Endodermal cell (in vitro differentiated cells): ENCODE measurements around the gene B4GALT3. TPM values are rescaled to one million over a fixed set of nuclear protein-coding genes. Genes with fewer than 3 reads are reported as not detected.

Experiments
- DNase-seq: peaks from one replicate; pipeline ENCODE4 v3.0.0-alpha.2; 2017
- H3K27ac ChIP-seq: 2 replicates; pipeline ENCODE4 v1.5.1; 2013; ENCODE audit warnings: mild to moderate bottlenecking, low read depth, low read length, moderate library complexity
- H3K27me3 ChIP-seq: 2 replicates; pipeline ENCODE4 v1.6.1; 2013; ENCODE audit warnings: mild to moderate bottlenecking, low read length, moderate library complexity; ENCODE audit not compliant: insufficient read depth, control insufficient read depth, poor library complexity, severe bottlenecking
- H3K36me3 ChIP-seq: 2 replicates; pipeline ENCODE4 v1.7.0; 2013; ENCODE audit warnings: mild to moderate bottlenecking, low read length, moderate library complexity; ENCODE audit not compliant: control insufficient read depth, insufficient read depth
- H3K4me1 ChIP-seq: one replicate; pipeline ENCODE4 v1.7.0; 2013; ENCODE audit warnings: low read length; ENCODE audit not compliant: control insufficient read depth, insufficient read depth
- H3K4me3 ChIP-seq: 2 replicates; pipeline ENCODE4 v1.5.1; 2013; ENCODE audit warnings: mild to moderate bottlenecking, low read length, moderate library complexity
- H3K9ac ChIP-seq: 2 replicates; pipeline ENCODE4 v1.6.1; 2013; ENCODE audit warnings: mild to moderate bottlenecking, low read length, moderate library complexity; ENCODE audit not compliant: poor library complexity, severe bottlenecking; ENCODE audit errors: extremely low read depth
- H3K9me3 ChIP-seq: 2 replicates; pipeline ENCODE4 v1.6.1; 2013; ENCODE audit warnings: mild to moderate bottlenecking, low read length, moderate library complexity; ENCODE audit not compliant: control insufficient read depth
- H3K27ac Mint-ChIP-seq: 2 replicates; pipeline ENCODE4 v1.8.0; 2020; ENCODE audit warnings: mixed read lengths
- H3K27me3 Mint-ChIP-seq: 2 replicates; pipeline ENCODE4 v1.8.0; 2021; ENCODE audit warnings: mild to moderate bottlenecking, mixed read lengths; ENCODE audit not compliant: insufficient read depth
- H3K36me3 Mint-ChIP-seq: 2 replicates; pipeline ENCODE4 v1.8.0; 2020; ENCODE audit warnings: low read depth, mixed read lengths
- H3K4me1 Mint-ChIP-seq: 2 replicates; pipeline ENCODE4 v1.8.0; 2020; ENCODE audit warnings: mixed read lengths
- H3K4me3 Mint-ChIP-seq: 2 replicates; pipeline ENCODE4 v1.8.0; 2020; ENCODE audit warnings: mild to moderate bottlenecking, moderate library complexity, mixed read lengths
- H3K9me3 Mint-ChIP-seq: 2 replicates; pipeline ENCODE4 v1.8.0; 2020; ENCODE audit warnings: mild to moderate bottlenecking, mixed read lengths
- WGBS, 2 experiments: methylation state at CpG; one replicate each; pipeline versions ENCODE4 v1.1.5 to v1.1.7; 2013; ENCODE audit warnings: missing lambda C conversion rate in 2 of 2, mixed read lengths in 1 of 2; ENCODE audit not compliant: insufficient coverage in 1 of 2, insufficient read length in 1 of 2; 5-methylcytosine and 5-hydroxymethylcytosine counted together
- microRNA-seq: library from miRNA; unstranded; fragments of <30 nt; microRNA quantifications from one replicate; pipeline ENCODE4 v1.2.0, GENCODE V29; 2020; ENCODE audit warnings: borderline microRNAs expressed
- total RNA-seq, 2 donors: library from RNA; stranded (reverse); fragmentation: NEBNext Ultra II Directional in 1 of 2; extraction: Animal tissue kit (Norgen Biotek cat#: 25700) in 1 of 2; gene quantifications; 2 replicates in 1 of 2; 3 replicates in 1 of 2; pipeline ENCODE4 v1.2.1, GENCODE V29; 2021
- TF ChIP-seq, protein P1 (sequence below): fragments of 200-600 bp; sonication (generic); conservative IDR thresholded peaks from 2 replicates; pipeline ENCODE4 v1.5.0; 2021; ENCODE audit warnings: antibody characterized with exemption, mild to moderate bottlenecking

The B4GALT3 gene
- total RNA-seq, 2 donors from 2014 or later, result 30.4 to 37.9 TPM

DNA sequence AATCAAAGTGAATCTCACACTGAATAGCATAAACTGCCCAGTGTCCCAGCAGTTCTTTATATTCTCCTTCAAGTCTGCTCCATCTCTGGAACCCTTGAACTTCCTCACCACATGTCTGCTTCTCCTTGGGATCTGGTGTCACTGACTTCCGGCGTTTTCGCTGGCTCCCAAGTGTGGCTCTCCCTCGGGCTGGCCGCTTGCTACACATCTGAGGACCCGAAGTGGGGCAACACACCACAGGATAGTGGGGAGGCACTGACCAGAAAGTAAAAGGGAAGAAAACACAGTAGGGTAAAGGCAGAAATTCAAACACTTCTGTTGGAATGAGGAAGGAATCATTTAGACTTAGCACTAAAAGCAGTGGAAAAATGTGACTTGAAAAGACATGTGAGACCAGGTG is 54.3 kb downstream of the B4GALT3 start:
- Histone ChIP-seq H3K36me3 (peaks cover 78% of the 10 kb centered on the region), H3K27me3 (no peaks in the 10 kb centered on the region), H3K27ac (no peak overlapping the region), H3K9me3 (no peaks in the 10 kb centered on the region), H3K9ac (no peak overlapping the region), H3K4me3 (no peak overlapping the region), H3K4me1 (peaks cover 8% of the 10 kb centered on the region)
- Mint-ChIP-seq H3K4me1 (peaks cover 14% of the 10 kb centered on the region), H3K27me3 (no peaks in the 10 kb centered on the region), H3K9me3 (no peaks in the 10 kb centered on the region), H3K36me3 (peaks cover 74% of the 10 kb centered on the region), H3K4me3 (no peak overlapping the region), H3K27ac (no peak overlapping the region)
- TF ChIP-seq, protein P1, sequence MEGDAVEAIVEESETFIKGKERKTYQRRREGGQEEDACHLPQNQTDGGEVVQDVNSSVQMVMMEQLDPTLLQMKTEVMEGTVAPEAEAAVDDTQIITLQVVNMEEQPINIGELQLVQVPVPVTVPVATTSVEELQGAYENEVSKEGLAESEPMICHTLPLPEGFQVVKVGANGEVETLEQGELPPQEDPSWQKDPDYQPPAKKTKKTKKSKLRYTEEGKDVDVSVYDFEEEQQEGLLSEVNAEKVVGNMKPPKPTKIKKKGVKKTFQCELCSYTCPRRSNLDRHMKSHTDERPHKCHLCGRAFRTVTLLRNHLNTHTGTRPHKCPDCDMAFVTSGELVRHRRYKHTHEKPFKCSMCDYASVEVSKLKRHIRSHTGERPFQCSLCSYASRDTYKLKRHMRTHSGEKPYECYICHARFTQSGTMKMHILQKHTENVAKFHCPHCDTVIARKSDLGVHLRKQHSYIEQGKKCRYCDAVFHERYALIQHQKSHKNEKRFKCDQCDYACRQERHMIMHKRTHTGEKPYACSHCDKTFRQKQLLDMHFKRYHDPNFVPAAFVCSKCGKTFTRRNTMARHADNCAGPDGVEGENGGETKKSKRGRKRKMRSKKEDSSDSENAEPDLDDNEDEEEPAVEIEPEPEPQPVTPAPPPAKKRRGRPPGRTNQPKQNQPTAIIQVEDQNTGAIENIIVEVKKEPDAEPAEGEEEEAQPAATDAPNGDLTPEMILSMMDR, result no peak
- WGBS, 2 experiments, result 90 to 94% methylated on average over 2 to 6 of the region's 6 CpGs
- DNase-seq, result no peak

DNA sequence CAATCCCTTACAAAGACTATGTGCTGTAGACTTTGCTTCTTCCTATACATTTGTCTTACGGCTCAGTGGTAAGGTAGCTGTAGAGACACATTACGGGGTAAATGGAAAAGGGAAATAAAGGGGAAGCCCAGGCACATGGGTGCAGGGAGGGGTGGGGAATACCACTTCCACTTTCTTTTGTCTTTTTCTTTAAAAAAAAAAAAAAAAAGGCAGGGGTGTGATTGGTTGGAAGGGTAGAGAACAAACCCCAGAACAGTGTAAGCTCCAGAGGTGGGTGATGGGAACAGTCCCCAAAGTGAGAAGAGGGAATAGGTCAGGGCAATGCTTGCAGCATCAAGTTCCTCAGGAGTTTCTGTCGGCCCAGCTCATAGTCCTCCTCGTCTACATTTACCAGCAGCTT is 55.5 kb downstream of the B4GALT3 start:
- WGBS, 2 experiments, result 92 to 96% methylated on average over 4 of the region's 4 CpGs
- no peak for DNase-seq
- Mint-ChIP-seq H3K4me1 (peaks cover 17% of the 10 kb centered on the region), H3K27me3 (no peaks in the 10 kb centered on the region), H3K27ac (peak overlapping the region; percentile 26), H3K4me3 (no peak overlapping the region), H3K9me3 (no peaks in the 10 kb centered on the region), H3K36me3 (peaks cover 63% of the 10 kb centered on the region)
- no peak overlapping the region for H3K4me3 ChIP-seq
- TF ChIP-seq, protein P1, result no peak
- H3K4me1 ChIP-seq, result peaks cover 8% of the 10 kb centered on the region
- no peaks in the 10 kb centered on the region for H3K9me3 ChIP-seq
- H3K36me3 ChIP-seq, result peaks cover 67% of the 10 kb centered on the region
- H3K27ac ChIP-seq, result no peak overlapping the region
- H3K27me3 ChIP-seq, result no peaks in the 10 kb centered on the region
- no peak overlapping the region for H3K9ac ChIP-seq

Small RNAs within 50 kb of the gene (microRNA-seq; reads per million reads assigned to microRNA genes)
- not detected for gene MIR5187

Other genes starting within 250 kb of the B4GALT3 start
- 10 to 100 TPM; 20.3 to 29.7 TPM for gene ITLN2, start 222.7 kb downstream of the B4GALT3 start, total RNA-seq
- gene F11R, start 156.4 kb downstream of the B4GALT3 start, total RNA-seq, result 100 to 1,000 TPM; 190 to 226 TPM
- gene TSTD1, start 138.5 kb downstream of the B4GALT3 start, total RNA-seq, result 10 to 100 TPM; 59.1 to 76.4 TPM
- gene USF1, start 131.5 kb downstream of the B4GALT3 start, total RNA-seq, result 10 to 100 TPM; 55.5 to 57.3 TPM
- gene ARHGAP30, start 107.6 kb downstream of the B4GALT3 start, total RNA-seq, result under 1 TPM; 0.07 to 0.13 TPM
- gene NECTIN4, start 87.9 kb downstream of the B4GALT3 start, total RNA-seq, result not detected
- 10 to 100 TPM; 14.6 to 25.4 TPM for gene KLHDC9, start 79.1 kb downstream of the B4GALT3 start, total RNA-seq
- 10 to 100 TPM; 62.9 to 95.7 TPM for gene PFDN2, start 59.5 kb downstream of the B4GALT3 start, total RNA-seq
- gene NIT1, start 59.4 kb downstream of the B4GALT3 start, total RNA-seq, result 10 to 100 TPM; 51.0 to 65.1 TPM
- gene DEDD, start 44.8 kb downstream of the B4GALT3 start, total RNA-seq, result 10 to 100 TPM; 34.2 to 39.8 TPM
- gene UFC1, start 23.5 kb downstream of the B4GALT3 start, total RNA-seq, result 10 to 100 TPM; 89.5 to 97.1 TPM
- 10 to 100 TPM; 26.7 to 39.7 TPM for gene USP21, start 18.0 kb downstream of the B4GALT3 start, total RNA-seq
- gene PPOX, start 11.1 kb downstream of the B4GALT3 start, total RNA-seq, result 10 to 100 TPM; 46.4 to 47.2 TPM
- gene ADAMTS4, start 21.5 kb upstream of the B4GALT3 start, total RNA-seq, result 1 to 10 TPM; 4.4 to 9.6 TPM
- gene NDUFS2, start 24.9 kb upstream of the B4GALT3 start, total RNA-seq, result 10 to 100 TPM; 83.5 to 100.0 TPM
- under 1 TPM; 0.68 to 0.69 TPM for gene FCER1G, start 37.8 kb upstream of the B4GALT3 start, total RNA-seq
- gene APOA2, start 46.1 kb upstream of the B4GALT3 start, total RNA-seq, result 100 to 1,000 TPM; 268 to 396 TPM
- 10 to 100 TPM in 1 of 2 donors, 1 to 10 TPM in 1; 9.0 to 11.6 TPM for gene TOMM40L, start 48.6 kb upstream of the B4GALT3 start, total RNA-seq
- gene NR1I3, start 60.7 kb upstream of the B4GALT3 start, total RNA-seq, result not detected
- gene PCP4L1, start 81.2 kb upstream of the B4GALT3 start, total RNA-seq, result 10 to 100 TPM in 1 of 2 donors, 1 to 10 TPM in 1; 4.0 to 11.3 TPM
- gene MPZ, start 132.5 kb upstream of the B4GALT3 start, total RNA-seq, result 1 to 10 TPM; 1.7 to 3.3 TPM
- gene SDHC, start 136.9 kb upstream of the B4GALT3 start, total RNA-seq, result 100 to 1,000 TPM; 270 to 296 TPM
- 1 to 10 TPM in 1 of 2 donors, under 1 TPM in 1; 0.86 to 1.2 TPM for gene CFAP126, start 190.4 kb upstream of the B4GALT3 start, total RNA-seq